Anterior cingulate cortex (tissue), 58 donors: ENCODE data around the gene HSPA9.
A peak's percentile ranks its signal among the peaks of the same experiment; 100 is the strongest.

ENCODE experiments used
- DNase-seq, 58 donors: peaks; one replicate each; lab custom pipeline; 2025; lab: John Stamatoyannopoulos, UW

HSPA9 gene

GRCh38 chr5:138575194-138576015 lies at the start of gene HSPA9:
TSS of gene HSPA9 (minus strand) at chr5:138575401. CDS start at chr5:138575318, 83 bp downstream.
- DNase-seq, result peak; percentile 92 to 99 (median 98)

- DNase-seq, result no peak
These were observed 47.9 kb upstream of the HSPA9 start for GRCh38 chr5:138623053-138623452.

- DNase-seq, result no peak
These were observed 46.9 kb upstream of the HSPA9 start for GRCh38 chr5:138622051-138622450.

- DNase-seq, result no peak
These were observed 45.5 kb upstream of the HSPA9 start for GRCh38 chr5:138620663-138621224.

- DNase-seq, result no peak
These were observed 41.3 kb upstream of the HSPA9 start for GRCh38 chr5:138616508-138616907.

GRCh38 chr5:138615461-138615860 lies 40.3 kb upstream of the HSPA9 start:
- peak in 1 of 58 donors; percentile 4 for DNase-seq

- peak in 1 of 58 donors; percentile 78 for DNase-seq
These were observed 36.5 kb upstream of the HSPA9 start for GRCh38 chr5:138611678-138612218.

- peak in 54 of 58 donors; percentile 31 to 90 (median 66) for DNase-seq
These were observed 35.9 kb upstream of the HSPA9 start for GRCh38 chr5:138610918-138611677.

- DNase-seq, result peak in 23 of 58 donors; percentile 26 to 74 (median 58)
These were observed 35.3 kb upstream of the HSPA9 start for GRCh38 chr5:138610415-138610917.

GRCh38 chr5:138606378-138607064 lies 31.3 kb upstream of the HSPA9 start:
- DNase-seq, result peak in 1 of 58 donors; percentile 8

- no peak for DNase-seq
These were observed 30.2 kb upstream of the HSPA9 start for GRCh38 chr5:138605254-138605972.

GRCh38 chr5:138604176-138604785 lies 29.1 kb upstream of the HSPA9 start:
- no peak for DNase-seq

GRCh38 chr5:138603249-138603920 lies 28.2 kb upstream of the HSPA9 start:
- no peak for DNase-seq

- DNase-seq, result no peak
These were observed 27.3 kb upstream of the HSPA9 start for GRCh38 chr5:138602371-138603000.

GRCh38 chr5:138601444-138601843 lies 26.2 kb upstream of the HSPA9 start:
- peak in 5 of 58 donors; percentile 8 to 43 (median 20) for DNase-seq

- no peak for DNase-seq
These were observed 25.2 kb upstream of the HSPA9 start for GRCh38 chr5:138600446-138600845.

GRCh38 chr5:138597661-138598400 lies 22.6 kb upstream of the HSPA9 start:
- no peak for DNase-seq
